OCI-LY1 (cell line): Measurements from ENCODE around the gene TBL1Y.

Experiments
- H2AFZ ChIP-seq: fragments of 200-600 bp; sonication (generic), shearing (Covaris generic); 2 replicates; pipeline ENCODE4 v1.6.0; 2014; ENCODE audit warnings: antibody characterized with exemption, mild to moderate bottlenecking, low read length
- H3F3A ChIP-seq: fragments of 200-600 bp; sonication (generic), shearing (Covaris generic); 2 replicates; pipeline ENCODE4 v1.6.0; 2014; ENCODE audit warnings: mild to moderate bottlenecking, antibody characterized with exemption, low read length, moderate library complexity; ENCODE audit not compliant: insufficient read depth
- H3K27ac ChIP-seq: fragments of 200-600 bp; sonication (generic); 2 replicates; pipeline ENCODE4 v1.5.1; 2014; ENCODE audit warnings: low read length, mixed run types, mild to moderate bottlenecking, low read depth; ENCODE audit not compliant: poor library complexity, severe bottlenecking
- H3K27me3 ChIP-seq: fragments of 200-600 bp; sonication (generic); 2 replicates; pipeline ENCODE4 v1.6.0; 2014; ENCODE audit warnings: antibody characterized with exemption, mild to moderate bottlenecking, low read length, moderate library complexity; ENCODE audit not compliant: insufficient read depth
- H3K36me3 ChIP-seq: fragments of 200-600 bp; sonication (generic); 2 replicates; pipeline ENCODE4 v1.6.1; 2014; ENCODE audit warnings: mild to moderate bottlenecking, antibody characterized with exemption, low read length, moderate library complexity, mixed read lengths; ENCODE audit not compliant: insufficient read depth
- H3K4me1 ChIP-seq: fragments of 200-600 bp; sonication (generic); 2 replicates; pipeline ENCODE4 v1.5.1; 2014; ENCODE audit warnings: mild to moderate bottlenecking, low read length, moderate library complexity; ENCODE audit not compliant: insufficient read depth, severe bottlenecking
- H3K4me2 ChIP-seq: fragments of 200-600 bp; sonication (generic), shearing (Covaris generic); 2 replicates; pipeline ENCODE4 v1.6.1; 2014; ENCODE audit warnings: low read length
- H3K4me3 ChIP-seq: fragments of 200-600 bp; sonication (generic); 2 replicates; pipeline ENCODE4 v1.5.1; 2014; ENCODE audit warnings: low read length, low read depth, mild to moderate bottlenecking, mixed read lengths; ENCODE audit not compliant: poor library complexity, severe bottlenecking
- H3K79me2 ChIP-seq: fragments of 200-600 bp; shearing (Covaris generic); 2 replicates; pipeline ENCODE4 v1.6.1; 2016; ENCODE audit warnings: mixed run types, low read length, mixed read lengths; ENCODE audit not compliant: insufficient read depth
- H3K9ac ChIP-seq: fragments of 200-600 bp; sonication (generic), shearing (Covaris generic); 2 replicates; pipeline ENCODE4 v1.6.1; 2014; ENCODE audit warnings: mild to moderate bottlenecking, low read length, mixed read lengths
- H3K9me2 ChIP-seq: fragments of 200-600 bp; sonication (generic), shearing (Covaris generic); 2 replicates; pipeline ENCODE4 v1.6.1; 2014; ENCODE audit warnings: low read depth, mild to moderate bottlenecking, low read length, mixed read lengths
- H3K9me3 ChIP-seq: fragments of 200-600 bp; shearing (Covaris generic); 2 replicates; pipeline ENCODE4 v1.6.1; 2014; ENCODE audit warnings: low read length, mixed read lengths
- H4K20me1 ChIP-seq: fragments of 200-600 bp; sonication (generic), shearing (Covaris generic); 2 replicates; pipeline ENCODE4 v1.6.0; 2016; ENCODE audit warnings: mild to moderate bottlenecking, low read length; ENCODE audit not compliant: insufficient read depth
- CTCF ChIP-seq: fragments of 200-600 bp; sonication (generic), shearing (Covaris generic); IDR thresholded peaks from 2 replicates; pipeline ENCODE4 v1.5.1; 2017; ENCODE audit warnings: mild to moderate bottlenecking, antibody characterized with exemption, low read length, moderate library complexity, mixed read lengths
- EZH2 ChIP-seq: fragments of 200-600 bp; sonication (generic), shearing (Covaris generic); IDR thresholded peaks from 2 replicates; pipeline ENCODE4 v1.8.0; 2017; ENCODE audit warnings: borderline replicate concordance, mixed run types, mild to moderate bottlenecking, antibody characterized with exemption, low read length, moderate library complexity, mixed read lengths

Gene TBL1Y

GRCh38 chrY:6928265-6928664 lies 17.8 kb downstream of the TBL1Y start:
- Histone ChIP-seq H3K4me2 (no peak overlapping the region), H3K9ac (no peak overlapping the region), H3F3A (no peaks in the 10 kb centered on the region), H3K27me3 (no peaks in the 10 kb centered on the region), H3K9me3 (no peaks in the 10 kb centered on the region), H2AFZ (no peak overlapping the region), H3K27ac (no peak overlapping the region), H3K4me1 (no peaks in the 10 kb centered on the region), H3K9me2 (no peaks in the 10 kb centered on the region), H3K36me3 (no peaks in the 10 kb centered on the region), H4K20me1 (no peaks in the 10 kb centered on the region), H3K4me3 (no peak overlapping the region), H3K79me2 (no peaks in the 10 kb centered on the region)
- TF ChIP-seq EZH2: no peak
- no peak for TF ChIP-seq CTCF

- Histone ChIP-seq H3K9me3 (no peaks in the 10 kb centered on the region), H2AFZ (no peak overlapping the region), H3K27ac (no peak overlapping the region), H3K4me1 (no peaks in the 10 kb centered on the region), H3K9ac (no peak overlapping the region), H3K4me3 (no peak overlapping the region), H4K20me1 (no peaks in the 10 kb centered on the region), H3K36me3 (no peaks in the 10 kb centered on the region), H3K9me2 (no peaks in the 10 kb centered on the region), H3K4me2 (no peak overlapping the region), H3F3A (no peaks in the 10 kb centered on the region), H3K79me2 (no peaks in the 10 kb centered on the region), H3K27me3 (no peaks in the 10 kb centered on the region)
- TF ChIP-seq CTCF (no peak), EZH2 (no peak)
These were observed 18.7 kb downstream of the TBL1Y start for GRCh38 chrY:6929237-6929636.

GRCh38 chrY:6931779-6932396 lies 21.4 kb downstream of the TBL1Y start:
- no peak overlapping the region for H3K4me3 ChIP-seq

More at GRCh38 chrY:6931779-6932396, 21.4 kb downstream of the TBL1Y start:
- H3K4me1 ChIP-seq: no peaks in the 10 kb centered on the region
- H3F3A ChIP-seq: no peaks in the 10 kb centered on the region
- H3K27ac ChIP-seq: no peak overlapping the region
- no peaks in the 10 kb centered on the region for H3K36me3 ChIP-seq
- no peaks in the 10 kb centered on the region for H3K9me3 ChIP-seq
- TF ChIP-seq EZH2 (no peak), CTCF (no peak)
- no peaks in the 10 kb centered on the region for H3K27me3 ChIP-seq
- no peak overlapping the region for H3K9ac ChIP-seq
- H4K20me1 ChIP-seq: no peaks in the 10 kb centered on the region
- no peak overlapping the region for H2AFZ ChIP-seq
- H3K79me2 ChIP-seq: no peaks in the 10 kb centered on the region
- no peaks in the 10 kb centered on the region for H3K9me2 ChIP-seq
- no peak overlapping the region for H3K4me2 ChIP-seq
